H1 (cell line): Measurements from ENCODE around the gene RPS19. TPM values are rescaled to one million over a fixed set of nuclear protein-coding genes. Genes with fewer than 3 reads are reported as not detected.

ENCODE experiments used
- CTCF ChIA-PET: fragments of 300-600 bp; sonication (Branson Sonifier 250); formaldehyde crosslinking; loops from one replicate; lab custom pipeline; 2021; ENCODE audit not compliant: partially characterized antibody; lab: Charles Lee
- POLR2A ChIA-PET: fragments of 300-600 bp; sonication (Branson Sonifier 250); formaldehyde crosslinking; loops from one replicate; lab custom pipeline; 2021; ENCODE audit warnings: inconsistent platforms; ENCODE audit not compliant: partially characterized antibody; lab: Charles Lee
- DNase-seq, 2 experiments: peaks; one replicate each; pipeline versions ENCODE4 v3.0.0 to v3.0.0-alpha.2; 2010 to 2022; ENCODE audit warnings: low spot score in 2 of 2, low read depth in 1 of 2, mixed read lengths in 1 of 2
- FAIRE-seq: peaks from 2 replicates; lab custom pipeline; 2011; peaks lifted over from hg19 to GRCh38; lab: Jason Lieb, UNC
- H2AFZ ChIP-seq: 2 replicates; pipeline ENCODE4 v1.8.1; 2012; ENCODE audit warnings: low read length, inconsistent platforms
- H2AK5ac ChIP-seq: 2 replicates; pipeline ENCODE4 v1.6.1; 2013; ENCODE audit warnings: low read depth, low read length
- H2BK120ac ChIP-seq: replicated peaks from 2 replicates; pipeline ENCODE3; 2013; ENCODE audit warnings: low read depth, low read length, inconsistent platforms
- H2BK12ac ChIP-seq: 2 replicates; pipeline ENCODE4 v1.6.1; 2013; ENCODE audit warnings: low read depth, low read length
- H2BK15ac ChIP-seq: 2 replicates; pipeline ENCODE4 v1.6.1; 2013; ENCODE audit warnings: low read length
- H2BK20ac ChIP-seq: 2 replicates; pipeline ENCODE4 v1.6.1; 2013; ENCODE audit warnings: low read length
- H2BK5ac ChIP-seq: 2 replicates; pipeline ENCODE4 v1.6.1; 2013; ENCODE audit warnings: low read depth, low read length
- H3K14ac ChIP-seq: 2 replicates; pipeline ENCODE4 v1.6.1; 2013; ENCODE audit warnings: inconsistent platforms; ENCODE audit not compliant: insufficient read length
- H3K18ac ChIP-seq: 2 replicates; pipeline ENCODE4 v1.6.1; 2013; ENCODE audit warnings: low read length; ENCODE audit errors: extremely low read depth
- H3K23ac ChIP-seq: 2 replicates; pipeline ENCODE4 v1.6.1; 2013; ENCODE audit warnings: inconsistent platforms; ENCODE audit not compliant: insufficient read length
- H3K23me2 ChIP-seq: 2 replicates; pipeline ENCODE4 v1.6.1; 2013; ENCODE audit warnings: low read depth, low read length
- H3K27ac ChIP-seq: 2 replicates; pipeline ENCODE4 v1.6.1; 2011; ENCODE audit warnings: low read depth, low read length, inconsistent platforms
- H3K27me3 ChIP-seq, 4 experiments: replicated peaks in 1 of 4; 1 replicate in 1 of 4; 2 replicates in 3 of 4; pipeline versions ENCODE4 v1.6.1 to v1.8.1; 2011 to 2013; ENCODE audit warnings: low read length in 3 of 4, mild to moderate bottlenecking in 3 of 4, inconsistent platforms in 2 of 4, mixed read lengths in 2 of 4, moderate library complexity in 1 of 4; ENCODE audit not compliant: control insufficient read depth in 3 of 4, insufficient read depth in 3 of 4; ENCODE audit errors: extremely low read depth in 1 of 4
- H3K36me3 ChIP-seq, 4 experiments: 2 replicates each; pipeline versions ENCODE4 v1.6.1 to v1.8.1; 2011 to 2013; ENCODE audit warnings: mild to moderate bottlenecking in 4 of 4, low read length in 3 of 4, moderate library complexity in 2 of 4, control low read depth in 1 of 4, inconsistent platforms in 1 of 4; ENCODE audit not compliant: insufficient read depth in 4 of 4, control insufficient read depth in 2 of 4
- H3K4ac ChIP-seq: replicated peaks from 2 replicates; pipeline ENCODE3; 2013; ENCODE audit warnings: low read length, low read depth, mixed read lengths, inconsistent platforms; ENCODE audit not compliant: insufficient read length
- H3K4me1 ChIP-seq, 4 experiments: replicated peaks in 1 of 4; 1 replicate in 1 of 4; 2 replicates in 3 of 4; pipeline versions ENCODE4 v1.6.1 to v1.8.1; 2011 to 2013; ENCODE audit warnings: low read length in 3 of 4, inconsistent platforms in 2 of 4, mixed read lengths in 1 of 4; ENCODE audit not compliant: insufficient read depth in 4 of 4, control insufficient read depth in 3 of 4
- H3K4me2 ChIP-seq, 2 experiments: 2 replicates each; pipeline versions ENCODE4 v1.6.1 to v1.8.1; 2011 to 2013; ENCODE audit warnings: low read depth in 2 of 2, low read length in 2 of 2, control low read depth in 1 of 2, inconsistent platforms in 1 of 2, mild to moderate bottlenecking in 1 of 2; ENCODE audit not compliant: insufficient read depth in 1 of 2
- H3K4me3 ChIP-seq, 4 experiments: fragments of 200-600, 300-600 bp in 1 of 4; sonication (generic), shearing (Covaris generic), sonication (Bioruptor Twin) in 1 of 4; 2 replicates each; pipeline versions ENCODE4 v1.5.1 to v1.8.1; 2011 to 2016; ENCODE audit warnings: low read length in 4 of 4, low read depth in 3 of 4, control low read depth in 2 of 4, inconsistent platforms in 2 of 4, mild to moderate bottlenecking in 2 of 4, mixed read lengths in 1 of 4, moderate library complexity in 1 of 4; ENCODE audit not compliant: insufficient read depth in 2 of 4; ENCODE audit errors: extremely low read depth in 1 of 4
- H3K56ac ChIP-seq: replicated peaks from 2 replicates; pipeline ENCODE3; 2013; ENCODE audit warnings: low read depth, mild to moderate bottlenecking, mixed read lengths, low read length, inconsistent platforms; ENCODE audit not compliant: insufficient read length
- H3K79me1 ChIP-seq: 2 replicates; pipeline ENCODE4 v1.6.1; 2013; ENCODE audit warnings: low read depth, low read length, control low read depth
- H3K79me2 ChIP-seq, 2 experiments: 2 replicates each; pipeline versions ENCODE4 v1.6.1 to v1.8.1; 2012 to 2013; ENCODE audit warnings: low read length in 2 of 2, mild to moderate bottlenecking in 2 of 2, inconsistent platforms in 1 of 2; ENCODE audit not compliant: insufficient read depth in 2 of 2, control insufficient read depth in 1 of 2
- H3K9ac ChIP-seq, 4 experiments: replicated peaks in 1 of 4; 1 replicate in 1 of 4; 2 replicates in 3 of 4; pipeline versions ENCODE4 v1.6.1 to v1.8.1; 2011 to 2013; ENCODE audit warnings: low read depth in 3 of 4, low read length in 3 of 4, control low read depth in 2 of 4, mild to moderate bottlenecking in 2 of 4, moderate library complexity in 2 of 4, inconsistent platforms in 1 of 4; ENCODE audit errors: extremely low read depth in 1 of 4
- H3K9me3 ChIP-seq, 2 experiments: 2 replicates each; pipeline versions ENCODE4 v1.6.1 to v1.8.1; 2012 to 2013; ENCODE audit warnings: mild to moderate bottlenecking in 2 of 2, moderate library complexity in 2 of 2, control low read depth in 1 of 2, inconsistent platforms in 1 of 2, low read depth in 1 of 2, low read length in 1 of 2, mixed read lengths in 1 of 2; ENCODE audit not compliant: insufficient read depth in 2 of 2
- H4K20me1 ChIP-seq, 2 experiments: replicated peaks in 1 of 2; 2 replicates each; pipeline versions ENCODE3 to v1.8.1; 2011 to 2013; ENCODE audit warnings: inconsistent platforms in 2 of 2, low read length in 2 of 2, mild to moderate bottlenecking in 1 of 2; ENCODE audit not compliant: insufficient read depth in 2 of 2, control insufficient read depth in 1 of 2
- H4K5ac ChIP-seq: 2 replicates; pipeline ENCODE4 v1.6.1; 2013; ENCODE audit warnings: low read length, low read depth, mixed read lengths, inconsistent platforms; ENCODE audit not compliant: insufficient read length
- H4K8ac ChIP-seq: 2 replicates; pipeline ENCODE4 v1.8.0; 2013; ENCODE audit warnings: mild to moderate bottlenecking, moderate library complexity, low read length, inconsistent platforms; ENCODE audit not compliant: insufficient read depth; ENCODE audit errors: extremely low read depth
- H4K91ac ChIP-seq: replicated peaks from 2 replicates; pipeline ENCODE3; 2013; ENCODE audit warnings: low read length, mixed read lengths, inconsistent platforms; ENCODE audit not compliant: insufficient read length
- POLR2A ChIP-seq, 2 experiments: IDR thresholded peaks; 1 replicate in 1 of 2; 2 replicates in 1 of 2; pipeline ENCODE4 v1.6.1; 2011; ENCODE audit warnings: low read depth in 2 of 2, low read length in 2 of 2, mild to moderate bottlenecking in 2 of 2; ENCODE audit errors: control extremely low read depth in 1 of 2
- POLR2AphosphoS5 ChIP-seq: IDR thresholded peaks from 2 replicates; pipeline ENCODE4 v1.6.1; 2011; ENCODE audit warnings: low read depth, low read length
- RBBP5 ChIP-seq: IDR thresholded peaks from 2 replicates; pipeline ENCODE4 v1.7.1; 2012; ENCODE audit warnings: low read depth, mild to moderate bottlenecking, inconsistent platforms, low read length, moderate library complexity, borderline replicate concordance
- WGBS, 2 experiments: shearing (Covaris generic) in 1 of 2; methylation state at CpG; one replicate each; pipeline versions ENCODE4 v1.1.6 to v1.1.7; 2013 to 2015; ENCODE audit warnings: low lambda C conversion rate in 2 of 2, mixed read lengths in 2 of 2, inconsistent platforms in 1 of 2, low coverage in 1 of 2, missing lambda C conversion rate in 1 of 2; ENCODE audit not compliant: insufficient replicate concordance in 2 of 2, insufficient coverage in 1 of 2, insufficient read length in 1 of 2; ENCODE audit errors: extremely low coverage in 1 of 2, missing lambda C conversion rate in 1 of 2; 5-methylcytosine and 5-hydroxymethylcytosine counted together
- polyA plus RNA-seq, 7 experiments: library from polyadenylated mRNA; depleted of rRNA in 3 of 7; stranded (reverse) in 5 of 7; unstranded in 2 of 7; fragments of >200 nt in 5 of 7; fragments of 200-250 nt in 2 of 7; gene quantifications; 1 replicate in 5 of 7; 2 replicates in 1 of 7; 4 replicates in 1 of 7; pipeline versions ENCODE4 v1.2.1 to v1.2.3, GENCODE V29; 2011 to 2013; ENCODE audit warnings: missing spikeins in 2 of 7, mixed read lengths in 2 of 7
- total RNA-seq: library from RNA; stranded (reverse); fragmentation: NEBNext Ultra II Directional; extraction: Animal tissue kit (Norgen Biotek cat#: 25700); gene quantifications from 2 replicates; pipeline ENCODE4 v1.2.1, GENCODE V29; 2021

The RPS19 gene
- total and polyA plus RNA-seq, 2 of the 8 experiments (the other 6 are each of a cell fraction or from before 2014, with no cell fraction given), result 2,817 to 5,751 TPM

GRCh38 chr19:41866284-41866683 is 6.2 kb downstream of the RPS19 start:
- H3K18ac ChIP-seq, result no peak overlapping the region
- H3K23me2 ChIP-seq, result no peaks in the 10 kb centered on the region; the same call in 1 of the 2 replicates
- H2BK120ac ChIP-seq, result no peak overlapping the region
- POLR2A ChIA-PET, result interaction anchor here (1.0 to 13.9 kb wide), 9 partner anchors 8 to 273 kb away, joined by 3 to 298 read pairs (median 5); partner anchors contain the start of genes ARHGEF1, CD79A and RABAC1
- TF ChIP-seq RBBP5 (no peak), POLR2A (IDR thresholded peaks at IDR 0.05; ENCODE audit: control extremely low read depth in 1 of 2, low read depth in 2 of 2, low read length in 2 of 2) (peak in 1 of 2 experiments; percentile 64), POLR2AphosphoS5 (peak; percentile 82)
- TF ChIP-seq, all 59 proteins: peak for 2
- peak overlapping the region; percentile 29; the same call in 1 of the 2 replicates for H3K27ac ChIP-seq
- H3K23ac ChIP-seq, result no peak overlapping the region
- no peak overlapping the region for H2BK15ac ChIP-seq
- peak overlapping the region in 2 of 4 experiments; percentile 38 to 52; a peak in 4 of 7 replicates for H3K9ac ChIP-seq
- H3K27me3 ChIP-seq, result no peaks in the 10 kb centered on the region
- DNase-seq, result no peak
- peaks cover 18 to 64% of the 10 kb centered on the region in 2 experiments for H3K79me2 ChIP-seq
- CTCF ChIA-PET, result interaction anchor here (0.6 to 1.0 kb wide), 5 partner anchors 9 to 435 kb away, joined by 3 to 4 read pairs (median 3); no protein-coding TSS in a partner anchor
- H2BK5ac ChIP-seq, result no peak overlapping the region
- H3K4me2 ChIP-seq, result no peak overlapping the region
- no peak overlapping the region for H3K4me3 ChIP-seq
- no peak overlapping the region for H4K8ac ChIP-seq
- no peak overlapping the region for H2AFZ ChIP-seq
- peaks cover 46 to 47% of the 10 kb centered on the region in 2 experiments for H4K20me1 ChIP-seq
- peaks cover 3 to 22% (median 11%) of the 10 kb centered on the region in 4 experiments for H3K4me1 ChIP-seq
- no peak overlapping the region for H3K56ac ChIP-seq
- H3K9me3 ChIP-seq, result no peaks in the 10 kb centered on the region
- no peak overlapping the region for H2BK20ac ChIP-seq
- FAIRE-seq, result no peak
- peaks cover 24% of the 10 kb centered on the region for H3K79me1 ChIP-seq
- WGBS, 2 experiments, result 100% methylated on average over 3 of the region's 3 CpGs; no CpG with 5 or more reads in 1 of the 2 experiments
- no peak overlapping the region for H3K14ac ChIP-seq
- no peak overlapping the region for H4K91ac ChIP-seq
- H3K36me3 ChIP-seq, result peaks cover 64 to 94% (median 85%) of the 10 kb centered on the region in 4 experiments
- H2AK5ac ChIP-seq, result no peak overlapping the region
- no peak overlapping the region for H4K5ac ChIP-seq
- no peak overlapping the region for H2BK12ac ChIP-seq
- no peak overlapping the region for H3K4ac ChIP-seq
